ENCODE data around the gene ALX3.
A peak's percentile ranks its signal among the peaks of the same experiment; 100 is the strongest.
"Not testable (repeated sequence)": the region's sequence is repeated elsewhere in the genome, so short reads cannot be mapped to it uniquely, and the experiment has no call there.

The ALX3 gene

DNA sequence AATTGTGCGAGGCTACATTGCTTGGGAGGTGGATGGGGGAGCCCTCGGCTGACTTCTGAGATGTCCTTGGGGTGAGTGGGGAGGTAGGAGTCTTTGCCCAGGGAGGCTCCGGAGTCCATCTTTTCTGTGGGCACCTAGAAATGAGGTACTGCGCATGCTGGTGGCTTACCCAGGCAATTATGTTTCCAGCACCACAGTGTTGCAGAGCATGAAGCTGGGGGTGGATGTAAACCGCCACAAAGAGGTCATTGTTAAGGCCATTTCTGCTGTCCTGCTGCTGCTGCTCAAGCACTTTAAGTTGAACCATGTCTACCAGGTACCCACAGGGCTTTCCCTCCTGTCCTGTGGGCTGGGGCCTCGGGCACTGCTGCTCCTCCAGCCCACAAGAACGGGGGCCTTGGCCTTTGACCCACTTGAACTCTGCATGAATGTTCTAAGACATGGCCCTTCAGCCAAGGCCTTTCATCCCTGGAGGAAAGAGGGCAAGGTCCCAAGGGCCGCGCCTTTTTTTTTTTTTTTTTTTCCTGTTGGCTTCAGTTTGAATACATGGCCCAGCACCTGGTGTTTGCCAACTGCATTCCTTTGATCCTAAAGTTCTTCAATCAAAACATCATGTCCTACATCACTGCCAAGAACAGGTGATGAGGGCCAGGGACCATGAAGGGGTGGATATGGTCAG is 21.4 kb downstream of the ALX3 start:
- DNase-seq (ENCODE audit: low read depth in 4 of 4, low spot score in 1 of 4): no peak

DNA sequence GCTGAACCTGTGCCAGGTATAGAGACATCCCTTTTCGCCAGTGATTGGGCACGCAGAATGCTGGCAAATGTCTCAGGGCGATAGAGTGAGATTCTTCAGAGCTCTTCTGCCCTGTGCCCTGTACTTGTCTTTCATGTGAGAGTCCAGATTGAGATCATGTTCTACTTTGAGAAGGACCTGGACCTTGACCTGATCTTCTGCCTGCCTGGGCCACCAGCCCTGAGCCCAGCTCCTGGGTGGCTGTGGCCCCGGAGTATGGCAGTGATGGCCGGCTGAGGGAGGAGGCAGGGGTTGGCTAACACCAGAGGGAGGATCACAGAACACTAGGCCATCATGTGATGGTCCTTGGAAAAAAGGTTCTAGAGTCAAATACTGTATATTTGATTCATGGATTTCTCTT is 22.2 kb downstream of the ALX3 start:
- DNase-seq (ENCODE audit: low read depth in 4 of 4, low spot score in 1 of 4): no peak

DNA sequence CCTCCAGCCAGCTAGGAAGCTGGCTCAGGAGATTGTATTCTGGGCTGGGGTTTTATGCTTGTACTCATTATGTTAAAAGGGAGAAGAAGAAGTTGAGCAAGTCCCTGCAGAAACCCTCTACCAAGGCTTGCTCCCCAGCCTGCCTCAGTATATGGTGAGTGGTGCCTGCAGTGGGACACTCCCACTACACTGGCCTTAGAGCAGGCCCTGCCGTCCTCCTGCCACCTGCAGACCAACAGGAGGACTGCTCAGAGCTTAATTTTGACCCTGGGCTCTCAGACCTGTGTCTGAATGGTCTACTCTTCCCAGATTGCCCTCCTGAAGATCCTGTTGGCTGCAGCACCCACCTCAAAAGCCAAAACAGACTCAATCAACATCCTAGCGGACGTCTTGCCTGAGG is 23.0 kb downstream of the ALX3 start:
- DNase-seq (ENCODE audit: low read depth in 4 of 4, low spot score in 1 of 4): no peak

DNA sequence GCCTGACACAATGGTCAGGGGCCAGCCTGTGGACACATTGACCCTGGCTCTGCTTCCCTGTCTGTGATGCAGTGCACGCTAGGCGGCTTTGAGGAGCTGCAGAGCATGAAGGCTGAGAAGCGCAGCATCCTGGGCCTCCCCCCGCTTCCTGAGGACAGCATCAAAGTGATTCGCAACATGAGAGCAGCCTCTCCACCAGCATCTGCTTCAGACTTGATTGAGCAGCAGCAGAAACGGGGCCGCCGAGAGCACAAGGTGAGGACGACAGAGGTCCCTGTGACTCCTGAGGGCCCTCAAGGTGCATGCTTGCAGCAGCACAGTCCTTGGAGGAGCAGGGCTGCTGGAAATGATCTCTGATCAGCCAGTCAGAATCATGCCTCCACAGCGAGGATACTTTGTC is 27.5 kb downstream of the ALX3 start:
- no peak for DNase-seq (ENCODE audit: low read depth in 4 of 4, low spot score in 1 of 4)

DNA sequence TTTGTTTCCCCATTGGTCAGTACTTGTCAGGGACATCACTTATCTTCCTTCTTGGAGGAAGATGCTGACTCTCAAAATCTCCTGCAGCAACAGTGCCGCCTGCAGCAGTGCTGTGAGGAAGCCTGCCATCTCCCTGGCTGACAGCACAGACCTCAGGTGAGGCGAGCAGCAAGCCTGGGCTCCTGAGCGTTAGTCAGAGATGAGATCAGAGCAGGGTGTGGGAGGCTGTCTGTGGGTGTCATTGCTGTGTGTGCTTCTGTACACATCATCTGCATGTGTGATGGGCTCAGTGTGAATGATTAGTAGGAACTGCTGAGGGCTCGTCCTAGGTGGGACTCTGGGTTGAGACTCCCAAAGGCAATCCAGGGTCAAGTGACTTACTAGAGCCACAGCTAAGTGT is 29.9 kb downstream of the ALX3 start:
- DNase-seq (ENCODE audit: low read depth in 4 of 4, low spot score in 1 of 4): peak in 2 of 4 experiments; percentile 18 to 19

DNA sequence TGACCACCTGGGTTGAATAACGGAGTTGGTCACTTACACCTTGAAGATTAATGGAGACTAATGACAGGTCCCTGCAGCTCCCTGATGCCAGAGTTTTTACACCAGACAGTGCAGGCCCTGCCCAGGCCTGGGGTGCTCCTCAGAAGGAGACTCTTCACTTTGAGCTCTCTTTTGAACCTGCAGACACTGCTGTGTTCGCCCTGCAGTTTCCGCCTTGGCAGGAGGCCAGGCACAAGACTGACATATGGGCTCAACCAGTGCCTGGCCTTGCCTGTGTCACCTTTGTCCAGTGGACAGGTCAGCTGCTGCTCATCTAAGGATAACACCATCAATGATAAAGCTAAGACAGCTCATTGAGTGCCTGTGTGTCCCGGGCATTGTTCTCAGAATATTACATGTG is 30.8 kb downstream of the ALX3 start:
- no peak for DNase-seq (ENCODE audit: low read depth in 4 of 4, low spot score in 1 of 4)

DNA sequence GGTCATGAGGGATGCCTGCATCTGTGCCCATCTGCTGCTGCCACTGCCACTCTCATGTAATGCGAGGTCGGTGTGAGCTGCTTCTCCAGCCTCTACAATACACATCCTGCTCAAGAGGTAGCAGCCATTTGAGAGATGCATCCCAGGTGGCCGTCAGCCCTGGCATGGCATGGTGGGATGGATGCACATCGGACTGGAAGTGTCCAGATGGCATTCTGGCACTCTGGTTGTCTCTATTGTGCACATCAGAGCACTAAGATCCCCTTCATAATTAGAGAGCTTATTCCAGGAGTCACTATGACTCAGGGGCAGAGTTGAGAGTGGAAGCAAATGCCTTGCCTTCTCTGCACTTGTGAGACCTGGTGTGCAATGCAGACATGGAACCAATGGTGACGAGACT is 32.2 kb downstream of the ALX3 start:
- no peak for DNase-seq (ENCODE audit: low read depth in 4 of 4, low spot score in 1 of 4)

DNA sequence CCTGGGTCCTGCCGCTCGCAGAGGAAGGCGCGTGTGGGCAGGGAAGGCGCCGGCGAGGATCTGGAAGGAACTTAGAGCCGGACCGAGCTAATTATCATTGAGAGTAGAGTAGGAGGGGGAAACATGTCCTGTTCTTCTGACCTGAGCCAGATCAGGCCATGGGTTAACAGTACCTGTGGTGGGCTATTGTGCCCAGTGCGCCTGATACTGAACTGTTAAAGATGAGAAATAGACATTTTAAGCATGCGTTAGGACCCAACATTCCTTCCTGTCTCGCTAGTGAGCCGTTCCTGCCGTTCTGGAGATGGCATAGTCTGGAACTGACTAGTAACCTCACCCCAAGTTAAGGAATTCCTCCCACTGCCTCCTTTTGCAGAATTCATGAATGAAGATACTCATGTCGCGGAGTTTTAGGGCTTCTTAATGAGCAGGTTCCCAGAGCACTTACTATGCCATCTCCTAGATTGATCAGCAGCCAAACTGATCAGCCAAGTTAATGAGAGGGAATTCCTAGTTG is 35.2 kb downstream of the ALX3 start:
- no peak for DNase-seq (ENCODE audit: low read depth in 4 of 4, low spot score in 1 of 4)

DNA sequence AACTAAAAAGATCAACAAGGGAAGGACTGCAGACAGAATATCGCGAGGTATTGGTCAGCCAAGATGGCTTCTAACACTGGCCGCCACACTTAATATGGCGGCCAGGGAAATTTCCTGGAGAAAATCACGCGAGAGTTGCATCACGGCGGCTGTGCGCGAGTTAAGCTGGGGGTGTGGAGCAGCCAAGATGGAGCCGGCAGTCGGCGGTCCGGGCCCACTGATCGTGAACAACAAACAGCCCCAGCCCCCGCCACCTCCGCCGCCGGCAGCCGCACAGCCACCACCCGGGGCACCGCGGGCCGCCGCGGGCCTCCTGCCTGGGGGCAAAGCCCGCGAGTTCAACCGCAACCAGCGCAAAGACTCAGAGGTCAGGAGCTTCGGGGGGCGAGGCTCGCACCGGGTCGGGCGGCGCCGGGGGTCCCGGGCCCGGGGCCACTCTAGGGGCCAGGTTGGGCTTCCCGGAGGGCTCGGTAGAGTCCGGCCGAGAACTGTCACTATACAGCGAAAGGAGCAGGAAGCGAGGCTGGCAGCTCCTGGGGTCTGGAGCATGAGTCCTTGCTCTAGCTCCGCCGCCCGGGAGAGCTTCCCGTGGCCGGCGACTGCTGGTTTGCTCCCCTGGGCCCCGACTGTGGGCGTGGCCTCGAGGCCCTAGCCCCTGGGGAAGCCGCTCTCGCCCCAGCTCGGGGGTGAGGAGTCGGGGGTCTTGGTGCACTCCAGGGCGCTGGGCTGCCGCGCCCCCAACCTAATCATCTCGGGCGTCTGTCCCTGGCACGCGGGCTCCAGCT is 35.8 kb downstream of the ALX3 start, which contains the start of gene STRIP1:
TSS of gene STRIP1 (plus strand) at position 174 of the 785 bp plus-strand sequence. CDS start at position 188, 14 bp downstream.
- DNase-seq (ENCODE audit: low read depth in 4 of 4, low spot score in 1 of 4): peak; percentile 77 to 86 (median 83)

DNA sequence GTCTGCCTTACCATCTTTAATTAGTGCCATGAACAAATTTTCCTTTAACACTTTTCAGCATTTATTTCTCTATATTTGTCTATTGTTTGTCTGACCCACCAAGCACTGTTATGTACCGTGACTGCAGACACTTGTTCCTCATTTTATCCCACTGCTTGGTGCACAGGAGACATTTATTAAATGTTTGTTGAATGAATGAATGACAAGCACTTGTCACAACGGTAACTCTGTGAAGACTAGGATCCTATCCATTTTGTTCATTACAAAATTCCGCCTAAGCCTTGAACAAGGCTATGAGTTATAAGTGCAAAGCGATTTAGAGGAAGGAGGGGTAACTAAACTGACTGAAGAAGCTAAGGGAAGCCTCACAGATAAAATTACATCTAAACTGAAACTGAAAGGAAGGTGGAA is 36.4 kb downstream of the ALX3 start:
- DNase-seq (ENCODE audit: low read depth in 4 of 4, low spot score in 1 of 4): no peak

DNA sequence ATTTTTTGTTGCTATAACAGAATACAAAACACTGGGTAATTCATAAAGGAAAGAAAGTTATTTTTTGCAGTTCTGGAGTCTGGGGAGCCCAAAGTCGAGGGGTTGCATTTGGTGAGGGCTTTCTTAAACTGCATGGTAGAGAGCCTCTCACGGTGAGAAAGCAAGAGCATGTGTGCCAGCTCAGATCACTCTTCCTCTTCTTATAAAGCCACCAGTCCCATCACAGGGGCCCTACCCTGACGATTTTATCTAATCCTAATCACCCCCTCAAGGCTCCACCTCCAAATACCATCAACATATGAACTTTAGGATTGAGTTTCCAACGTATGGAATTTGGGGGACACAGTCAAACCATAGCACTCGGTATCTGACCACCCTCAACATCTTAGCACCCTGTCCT is 37.1 kb downstream of the ALX3 start:
- no peak for DNase-seq (ENCODE audit: low read depth in 4 of 4, low spot score in 1 of 4)

DNA sequence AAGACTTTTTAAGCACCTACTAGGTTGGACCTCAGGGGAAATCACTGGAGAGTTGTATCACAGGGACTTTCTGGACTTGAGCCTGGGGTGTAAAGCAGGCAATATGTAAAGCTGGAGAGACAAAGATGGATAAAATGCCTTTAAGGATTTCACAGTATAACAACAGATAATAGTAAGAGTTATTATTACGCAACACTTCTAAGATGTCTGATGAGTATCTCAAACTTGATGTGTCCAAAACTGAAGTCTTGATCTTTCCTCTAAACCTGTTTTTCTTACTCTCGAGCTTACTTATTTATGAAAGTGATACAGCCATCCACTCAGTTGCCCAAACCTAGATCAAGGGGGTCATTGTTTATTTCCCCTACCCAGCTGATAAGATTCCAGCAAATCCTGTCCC is 38.1 kb downstream of the ALX3 start:
- no peak for DNase-seq (ENCODE audit: low read depth in 4 of 4, low spot score in 1 of 4)

DNA sequence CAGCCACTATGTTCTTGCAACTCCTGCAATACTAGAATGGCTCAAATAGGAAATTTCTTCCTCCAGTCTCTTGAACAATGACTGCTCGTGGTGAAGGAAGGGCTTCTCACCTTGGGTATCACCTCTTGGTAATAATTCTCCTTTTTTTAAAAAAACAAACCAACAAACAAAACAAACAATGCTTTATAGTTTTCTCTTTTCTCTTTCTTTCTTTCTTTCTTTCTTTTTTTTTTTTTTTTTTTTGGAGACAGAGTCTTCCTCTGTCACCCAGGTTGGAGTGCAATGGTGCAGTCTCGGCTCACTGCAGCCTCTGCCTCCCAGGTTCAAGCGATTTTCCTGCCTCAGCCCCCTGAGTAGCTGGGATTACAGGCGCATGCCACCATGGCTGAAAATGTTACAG is 39.8 kb downstream of the ALX3 start:
- DNase-seq (ENCODE audit: low read depth in 4 of 4, low spot score in 1 of 4): not testable (repeated sequence)

DNA sequence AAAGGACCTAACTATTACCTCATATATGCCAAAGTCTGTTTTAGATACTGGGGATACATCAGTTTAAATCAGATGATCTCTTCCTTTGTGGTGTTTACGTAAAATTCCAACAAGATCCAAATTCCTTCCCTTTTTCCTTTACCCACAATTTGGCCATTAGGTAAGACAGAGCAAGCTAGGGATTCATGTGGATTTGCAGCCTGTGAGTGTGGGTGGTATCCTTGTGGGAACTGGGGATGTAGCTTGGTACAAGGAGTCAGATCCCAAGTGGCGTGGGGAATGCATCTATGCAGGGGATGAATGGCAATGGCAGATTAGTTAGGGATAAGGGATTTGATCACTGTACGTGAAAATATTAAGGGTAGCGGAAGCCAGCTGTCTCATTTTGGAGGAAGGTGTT is 45.9 kb downstream of the ALX3 start:
- DNase-seq (ENCODE audit: low read depth in 4 of 4, low spot score in 1 of 4): no peak

DNA sequence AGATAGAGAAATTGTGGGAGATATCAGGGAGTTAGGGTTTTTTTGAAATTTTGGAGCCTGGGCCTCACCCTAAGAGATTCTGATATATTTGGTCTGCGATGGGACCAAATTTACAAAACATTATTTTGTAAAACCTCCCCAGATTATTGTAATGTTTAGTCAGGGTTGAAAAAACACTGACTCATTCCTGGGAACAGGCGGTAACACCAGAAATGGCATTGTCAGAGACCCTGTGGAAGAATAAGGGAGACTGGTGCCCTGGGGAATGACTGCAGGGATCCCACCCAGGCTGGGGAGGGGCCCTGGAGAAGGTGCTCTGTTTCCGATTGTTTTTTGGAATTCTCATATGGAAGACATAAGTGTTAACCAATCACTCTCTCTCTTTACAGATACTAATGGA is 49.2 kb downstream of the ALX3 start:
- no peak for DNase-seq (ENCODE audit: low read depth in 4 of 4, low spot score in 1 of 4)

DNA sequence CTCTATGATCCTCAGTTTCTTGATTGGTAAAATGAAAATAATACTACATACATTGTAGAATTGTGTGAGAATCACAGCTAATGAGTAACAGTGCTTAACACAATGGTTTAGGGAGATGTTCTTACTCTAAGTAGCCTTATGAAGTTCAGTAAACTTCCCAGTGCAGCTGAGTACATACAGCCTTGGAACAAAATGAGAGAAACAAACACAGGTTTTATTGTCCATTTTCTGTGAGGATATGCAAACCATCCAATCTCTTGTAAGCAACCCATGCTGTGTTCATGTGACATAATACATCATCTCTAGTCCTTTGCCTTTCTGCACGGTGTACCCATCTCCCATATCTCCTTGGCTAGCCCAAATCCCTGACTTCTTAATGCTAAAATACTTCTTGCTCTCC is 50.7 kb downstream of the ALX3 start:
- DNase-seq (ENCODE audit: low read depth in 4 of 4, low spot score in 1 of 4): no peak

DNA sequence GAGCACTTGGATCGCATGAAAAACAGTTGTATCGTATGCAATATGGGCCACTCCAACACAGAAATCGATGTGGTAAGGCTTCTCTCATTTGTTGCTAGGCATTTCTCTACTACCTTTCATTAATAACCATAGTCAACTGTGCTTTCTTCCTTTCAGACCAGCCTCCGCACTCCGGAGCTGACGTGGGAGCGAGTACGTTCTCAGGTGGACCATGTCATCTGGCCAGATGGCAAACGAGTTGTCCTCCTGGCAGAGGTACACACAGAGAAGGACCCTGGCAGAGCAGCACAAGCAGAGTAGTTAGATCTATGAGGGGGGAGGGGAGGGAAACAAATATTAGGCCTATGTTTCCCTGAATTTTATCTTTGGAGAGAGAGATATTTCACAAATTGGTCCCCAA is 52.1 kb downstream of the ALX3 start:
- no peak for DNase-seq (ENCODE audit: low read depth in 4 of 4, low spot score in 1 of 4)

DNA sequence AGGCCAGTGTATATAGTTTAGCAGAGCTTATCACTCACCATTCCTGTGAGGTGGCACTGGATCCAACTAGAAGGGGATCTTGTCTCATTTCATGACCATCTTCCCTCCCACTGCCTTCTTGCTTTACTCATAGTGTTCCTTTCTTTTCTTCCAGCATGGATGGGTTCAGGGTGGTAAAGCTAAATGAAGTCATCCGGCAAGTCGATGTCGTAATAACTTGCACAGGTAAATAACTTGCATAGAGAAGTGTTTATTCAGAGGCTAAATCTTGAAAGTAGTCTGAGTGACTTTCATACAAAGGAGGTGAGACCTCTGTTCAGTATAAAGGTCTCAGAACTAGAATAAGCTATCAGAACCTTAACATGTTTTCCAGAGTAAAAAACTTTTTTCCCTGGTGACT is 52.7 kb downstream of the ALX3 start:
- no peak for DNase-seq (ENCODE audit: low read depth in 4 of 4, low spot score in 1 of 4)

DNA sequence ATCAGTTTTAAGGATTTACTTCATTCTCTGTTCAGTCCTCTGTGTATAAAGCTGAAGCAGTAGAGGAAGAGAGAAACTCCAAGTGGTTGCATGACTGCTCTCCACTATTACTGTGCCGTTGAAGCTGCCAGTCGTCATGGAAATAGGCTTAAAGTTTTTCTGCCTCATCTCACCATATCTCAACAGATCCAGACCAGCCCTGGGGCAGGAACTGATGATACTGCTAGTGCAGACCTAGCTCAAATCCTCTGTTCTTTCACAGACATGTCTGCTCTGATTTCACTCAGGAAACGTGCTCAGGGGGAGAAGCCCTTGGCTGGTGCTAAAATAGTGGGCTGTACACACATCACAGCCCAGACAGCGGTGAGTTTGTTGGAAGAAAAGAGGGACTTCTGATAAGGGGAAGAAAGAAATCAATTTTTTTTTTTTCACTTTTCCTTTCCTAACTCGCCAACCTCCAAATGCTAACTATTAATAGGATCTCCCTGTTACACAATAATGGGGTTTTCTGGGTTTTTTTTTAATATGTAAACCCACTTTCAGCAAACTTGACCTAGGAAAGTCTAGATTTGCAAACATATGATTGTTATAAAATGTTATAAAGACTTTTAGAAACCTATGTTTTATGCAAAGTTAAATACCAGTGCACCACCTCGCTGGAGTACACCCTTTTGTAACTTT is 58.2 kb downstream of the ALX3 start:
- DNase-seq (ENCODE audit: low read depth in 4 of 4, low spot score in 1 of 4): no peak

DNA sequence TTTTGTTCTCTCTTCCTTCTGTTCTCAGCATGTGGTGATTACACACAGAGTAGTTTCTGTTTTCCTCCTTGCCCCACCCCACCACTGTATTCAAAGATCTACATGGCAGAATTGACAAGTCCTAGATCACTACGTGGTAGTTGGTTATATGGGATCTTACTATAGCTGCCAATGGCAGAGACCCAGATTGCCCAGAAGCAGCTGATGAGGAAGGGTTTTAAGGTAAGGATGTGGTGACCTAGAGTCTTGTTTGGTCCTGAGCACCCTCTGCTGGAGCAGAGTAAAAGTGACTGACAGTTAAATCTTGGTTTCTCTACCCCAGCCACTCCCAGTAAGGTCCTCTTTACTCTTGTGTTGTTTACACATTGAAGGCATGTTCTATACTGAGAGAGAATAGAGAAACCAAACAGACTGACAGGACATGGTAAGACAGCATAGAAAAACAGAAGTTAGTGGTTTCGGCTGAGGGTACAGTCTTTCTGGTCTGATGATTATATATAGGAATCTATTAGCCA is 58.9 kb downstream of the ALX3 start:
- DNase-seq (ENCODE audit: low read depth in 4 of 4, low spot score in 1 of 4): no peak
